Activated CD4-positive, alpha-beta T cell treated with anti-CD3 and anti-CD28 coated beads, Interleukin-2, amount 50 U/mL, for 4 hours (primary cell): ENCODE measurements around the gene PIN1.
"Not testable (repeated sequence)": the region's sequence is repeated elsewhere in the genome, so short reads cannot be mapped to it uniquely, and the experiment has no call there.

ENCODE experiments used
- DNase-seq, 2 experiments: peaks; one replicate each; pipeline ENCODE4 v3.0.0-alpha.2; 2020

Gene PIN1

GRCh38 chr19:9818734-9819595 is 16.2 kb upstream of the PIN1 start, which contains the start of gene FBXL12:
Gene FBXL12 (minus strand): TSS chr19:9819079. CDS start chr19:9818813, 266 bp downstream.
- peak; percentile 100 for DNase-seq

- DNase-seq: no peak
These were observed 15.6 kb upstream of the PIN1 start for GRCh38 chr19:9819596-9819909.

- DNase-seq: not testable (repeated sequence)
These were observed 15.1 kb upstream of the PIN1 start for GRCh38 chr19:9820034-9820433.

GRCh38 chr19:9823816-9824215 is 11.3 kb upstream of the PIN1 start:
- no peak for DNase-seq

GRCh38 chr19:9827289-9828238 is 7.6 kb upstream of the PIN1 start, which contains the start of gene UBL5:
Gene UBL5 (plus strand): TSS chr19:9827918. CDS start chr19:9828338, 420 bp downstream.
- DNase-seq: peak; percentile 86

- DNase-seq: no peak
These were observed 6.5 kb upstream of the PIN1 start for GRCh38 chr19:9828551-9829063.

GRCh38 chr19:9834307-9834725 is 802 bp upstream of the PIN1 start:
- no peak for DNase-seq

GRCh38 chr19:9835507-9835949 is 410 bp downstream of the PIN1 start:
- DNase-seq: no peak

- no peak for DNase-seq
These were observed 903 bp downstream of the PIN1 start for GRCh38 chr19:9836021-9836420.

GRCh38 chr19:9838324-9838723 is 3.2 kb downstream of the PIN1 start:
- no peak for DNase-seq

- no peak for DNase-seq
These were observed 4.3 kb downstream of the PIN1 start for GRCh38 chr19:9839415-9839814.

- DNase-seq: no peak
These were observed 7.9 kb downstream of the PIN1 start for GRCh38 chr19:9842834-9843625.

GRCh38 chr19:9843626-9844273 is 8.6 kb downstream of the PIN1 start:
- DNase-seq: not testable (repeated sequence)

GRCh38 chr19:9847087-9847671 is 12.1 kb downstream of the PIN1 start:
- DNase-seq: peak; percentile 25 to 42

GRCh38 chr19:9848060-9848459 is 12.9 kb downstream of the PIN1 start:
- peak; percentile 42 to 44 for DNase-seq

- no peak for DNase-seq
These were observed 13.6 kb downstream of the PIN1 start for GRCh38 chr19:9848762-9849161.

GRCh38 chr19:9849791-9850190 is 14.7 kb downstream of the PIN1 start:
- DNase-seq: no peak

GRCh38 chr19:9850235-9850959 is 15.3 kb downstream of the PIN1 start:
- DNase-seq: no peak

- no peak for DNase-seq
These were observed 19.2 kb downstream of the PIN1 start for GRCh38 chr19:9854282-9854846.

GRCh38 chr19:9856609-9857008 is 21.5 kb downstream of the PIN1 start:
- no peak for DNase-seq
